CMK (cell line): ENCODE measurements around the gene PTPRK.

Experiments
- DNase-seq: peaks from one replicate; pipeline ENCODE4 v3.0.0-alpha.2; 2010; ENCODE audit warnings: low read depth

Gene PTPRK

GRCh38 chr6:128389820-128390534 is 130.4 kb downstream of the PTPRK start:
- no peak for DNase-seq

- no peak for DNase-seq
These were observed 132.0 kb downstream of the PTPRK start for GRCh38 chr6:128388380-128388779.

- DNase-seq: no peak
These were observed 139.5 kb downstream of the PTPRK start for GRCh38 chr6:128380891-128381290.

- no peak for DNase-seq
These were observed 140.8 kb downstream of the PTPRK start for GRCh38 chr6:128379577-128379976.

- DNase-seq: no peak
These were observed 143.4 kb downstream of the PTPRK start for GRCh38 chr6:128376952-128377503.

GRCh38 chr6:128371136-128371535 is 149.3 kb downstream of the PTPRK start:
- DNase-seq: no peak

- DNase-seq: no peak
These were observed 150.3 kb downstream of the PTPRK start for GRCh38 chr6:128370072-128370471.

GRCh38 chr6:128368213-128368944 is 152.0 kb downstream of the PTPRK start:
- DNase-seq: no peak

GRCh38 chr6:128367437-128367836 is 153.0 kb downstream of the PTPRK start:
- no peak for DNase-seq

GRCh38 chr6:128365520-128366160 is 154.8 kb downstream of the PTPRK start:
- no peak for DNase-seq

GRCh38 chr6:128364766-128365519 is 155.5 kb downstream of the PTPRK start:
- no peak for DNase-seq

- no peak for DNase-seq
These were observed 157.2 kb downstream of the PTPRK start for GRCh38 chr6:128363020-128363813.

GRCh38 chr6:128361378-128361777 is 159.0 kb downstream of the PTPRK start:
- DNase-seq: no peak

GRCh38 chr6:128358244-128358776 is 162.1 kb downstream of the PTPRK start:
- no peak for DNase-seq

- no peak for DNase-seq
These were observed 162.8 kb downstream of the PTPRK start for GRCh38 chr6:128357392-128358130.

- no peak for DNase-seq
These were observed 168.0 kb downstream of the PTPRK start for GRCh38 chr6:128352366-128352765.

GRCh38 chr6:128351255-128351514 is 169.2 kb downstream of the PTPRK start:
- no peak for DNase-seq

- no peak for DNase-seq
These were observed 169.8 kb downstream of the PTPRK start for GRCh38 chr6:128350416-128351254.

- DNase-seq: no peak
These were observed 173.3 kb downstream of the PTPRK start for GRCh38 chr6:128347123-128347522.

- DNase-seq: no peak
These were observed 173.8 kb downstream of the PTPRK start for GRCh38 chr6:128346569-128346968.
